K562 (cell line): Measurements from ENCODE around the gene SAMD11. TPM values are rescaled to one million over a fixed set of nuclear protein-coding genes. Genes with fewer than 3 reads are reported as not detected.

Experiments
- ARID1B ChIP-seq: fragments of 450-650 bp; IDR thresholded peaks from 2 replicates; pipeline ENCODE4 v1.6.1; 2016; ENCODE audit warnings: antibody characterized with exemption, mild to moderate bottlenecking, inconsistent platforms
- ATF3 ChIP-seq, 2 experiments: fragments of 450-650 bp in 1 of 2; sonication (generic) in 1 of 2; formaldehyde crosslinking in 1 of 2; IDR thresholded peaks in 1 of 2; conservative IDR thresholded peaks in 1 of 2; 2 replicates each; pipeline versions ENCODE4 v1.6.1 to v1.8.1; 2016 to 2023; ENCODE audit warnings: mild to moderate bottlenecking in 2 of 2, moderate library complexity in 2 of 2, inconsistent platforms in 1 of 2, missing genetic modification reagents in 1 of 2
- CLOCK ChIP-seq: fragments of 250-450 bp; sonication (Bioruptor Pico); IDR thresholded peaks from 2 replicates; pipeline ENCODE4 v1.4.0; 2020; ENCODE audit warnings: mild to moderate bottlenecking, moderate library complexity, borderline replicate concordance
- HMGXB4 ChIP-seq: sonication (generic); formaldehyde crosslinking; IDR thresholded peaks from 2 replicates; pipeline ENCODE4 v1.8.1; 2023; ENCODE audit warnings: mild to moderate bottlenecking, missing genetic modification reagents
- NFIC ChIP-seq: fragments of 450-650 bp; IDR thresholded peaks from 2 replicates; pipeline ENCODE4 v1.6.1; 2017; ENCODE audit warnings: mild to moderate bottlenecking, inconsistent platforms
- NFIX ChIP-seq: fragments of 250-450 bp; sonication (Bioruptor Pico); IDR thresholded peaks from 2 replicates; pipeline ENCODE4 v1.4.0; 2020; ENCODE audit warnings: low read depth, mild to moderate bottlenecking, moderate library complexity
- NR4A1 ChIP-seq, 2 experiments: fragments of 250-450 bp in 1 of 2; fragments of 450-650 bp in 1 of 2; sonication (Bioruptor Pico) in 1 of 2; IDR thresholded peaks; 2 replicates each; pipeline versions ENCODE4 v1.4.0 to v1.6.1; 2016 to 2020; ENCODE audit warnings: mild to moderate bottlenecking in 2 of 2, missing compliant biosample characterization in 1 of 2, missing genetic modification characterization in 1 of 2, moderate library complexity in 1 of 2
- PHF20 ChIP-seq: fragments of 450-650 bp; IDR thresholded peaks from 2 replicates; pipeline ENCODE4 v1.6.1; 2018; ENCODE audit not compliant: partially characterized antibody
- PHF8 ChIP-seq: fragments of 200-600 bp; sonication (generic); IDR thresholded peaks from 2 replicates; pipeline ENCODE4 v1.6.1; 2012; ENCODE audit warnings: mixed run types, mild to moderate bottlenecking, inconsistent platforms, low read length, moderate library complexity, borderline replicate concordance
- PTTG1 ChIP-seq: fragments of 450-650 bp; IDR thresholded peaks from 2 replicates; pipeline ENCODE4 v1.6.1; 2016; ENCODE audit warnings: low read depth, mild to moderate bottlenecking, missing genetic modification characterization, missing compliant biosample characterization
- RERE ChIP-seq: sonication (generic); formaldehyde crosslinking; IDR thresholded peaks from 2 replicates; pipeline ENCODE4 v1.8.0; 2023; ENCODE audit warnings: missing genetic modification reagents, mild to moderate bottlenecking, borderline replicate concordance
- SMC3 ChIP-seq: conservative IDR thresholded peaks from 2 replicates; pipeline ENCODE4 v1.6.1; 2011; ENCODE audit warnings: low read depth, low read length, improper control_type of control experiment; ENCODE audit not compliant: insufficient read depth
- TAF1 ChIP-seq: IDR thresholded peaks from 2 replicates; pipeline ENCODE4 v1.6.1; 2011; ENCODE audit warnings: mild to moderate bottlenecking, low read length, moderate library complexity; ENCODE audit not compliant: insufficient read depth, control insufficient read depth, severe bottlenecking; ENCODE audit errors: extremely low read depth
- ZNF551 ChIP-seq: fragments of 250-450 bp; sonication (Bioruptor Pico); IDR thresholded peaks from 2 replicates; pipeline ENCODE4 v1.5.0; 2021; ENCODE audit warnings: mild to moderate bottlenecking, moderate library complexity
- polyA plus RNA-seq, 8 experiments: library from polyadenylated mRNA; depleted of rRNA in 4 of 8; stranded (reverse) in 5 of 8; unstranded in 3 of 8; fragments of >200 nt; fragmentation: Nextera tagmentation in 2 of 8; fragmentation: Illumina TruSeq in 1 of 8; extraction: Ambion mirVana in 2 of 8; extraction: Trizol in 1 of 8; gene quantifications; 2 replicates each; pipeline versions ENCODE4 v1.2.1 to v1.2.3, GENCODE V29; 2011 to 2014; ENCODE audit warnings: inconsistent platforms in 1 of 8, missing spikeins in 1 of 8
- total RNA-seq, 7 experiments: library from RNA; depleted of rRNA in 6 of 7; stranded (reverse); fragments of >200 nt in 6 of 7; fragmentation: Illumina TruSeq in 2 of 7; extraction: Trizol in 2 of 7; gene quantifications; 2 replicates each; pipeline versions ENCODE4 v1.2.1 to v1.2.3, GENCODE V29; 2011 to 2021; ENCODE audit warnings: low replicate concordance in 1 of 7

The SAMD11 gene
- total and polyA plus RNA-seq, 9 of the 15 experiments (the other 6 are each of a cell fraction or from before 2014, with no cell fraction given): 0.07 to 0.82 (median 0.11) TPM; not detected in 2

GRCh38 chr1:961132-961669 lies 37.5 kb downstream of the SAMD11 start (continued):
- TF ChIP-seq RERE (CRISPR knock-in tag) (no peak), PHF8 (no peak), CLOCK (CRISPR knock-in tag) (no peak), NFIX (CRISPR knock-in tag) (no peak), PHF20 (no peak), NFIC (no peak), ARID1B (no peak), TAF1 (no peak), HMGXB4 (CRISPR knock-in tag) (0 out of 2 replicates have a peak, but pooled peaks have one; percentile 49), ATF3 (IDR thresholded peaks at IDR 0.05) (peak; percentile 15; the same call in 1 of the 2 replicates), ATF3 (CRISPR knock-in tag; conservative IDR thresholded peaks at IDR 0.05) (no peak), SMC3 (no peak), NR4A1 (CRISPR knock-in tag; IDR thresholded peaks at IDR 0.05) (no peak), NR4A1 (tag; IDR thresholded peaks at IDR 0.05) (no peak), PTTG1 (tag) (no peak), ZNF551 (no peak)
